Vein endothelial cell (primary cell): ENCODE data around the gene DHRS4. TPM values are rescaled to one million over a fixed set of nuclear protein-coding genes. Genes with fewer than 3 reads are reported as not detected.

Experiments used
- total RNA-seq: library from RNA; depleted of rRNA; stranded (reverse); fragments of >200 nt; gene quantifications from 2 replicates; pipeline ENCODE4 v1.2.3, GENCODE V29; 2012

Gene DHRS4
- 31.7 and 35.9 TPM in 2 replicates for total RNA-seq

DNA sequence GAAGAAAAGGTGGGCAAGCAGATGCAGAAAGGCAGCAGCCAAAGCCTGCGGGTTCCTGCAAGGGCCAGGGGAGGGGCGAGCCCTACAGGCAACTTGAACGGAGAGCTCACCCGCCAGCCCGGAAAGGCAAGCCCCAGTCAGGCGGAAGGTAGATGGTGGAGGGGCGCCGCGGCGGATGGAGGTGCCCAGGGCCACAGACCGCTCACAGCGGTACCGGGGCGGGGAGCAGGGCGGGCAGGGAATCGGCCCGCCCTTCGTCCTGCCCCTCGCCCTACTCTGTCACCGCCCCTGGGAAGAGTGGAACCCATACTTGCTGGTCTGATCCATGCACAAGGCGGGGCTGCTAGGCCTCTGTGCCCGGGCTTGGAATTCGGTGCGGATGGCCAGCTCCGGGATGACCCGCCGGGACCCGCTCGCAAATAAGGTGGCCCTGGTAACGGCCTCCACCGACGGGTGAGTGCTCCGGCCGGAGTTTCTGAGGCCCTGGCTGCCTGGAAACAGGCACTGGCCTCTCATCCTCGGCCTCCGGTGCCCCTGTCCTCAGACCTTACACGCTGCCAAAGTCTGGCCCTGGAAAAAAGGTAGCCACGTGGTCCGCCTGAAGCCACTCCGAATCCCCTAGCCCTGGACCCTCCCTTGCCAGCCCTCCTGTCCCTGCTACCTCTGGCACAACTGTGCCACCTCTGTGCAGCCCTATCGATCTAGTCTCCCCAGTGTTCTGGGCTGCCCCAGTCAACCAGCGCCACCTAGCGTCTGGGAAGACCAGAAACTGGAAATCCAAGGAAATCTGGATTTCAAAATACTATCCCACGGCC, at the start of gene DHRS4:
Gene DHRS4 (plus strand): TSS at position 307 of the 815 bp plus-strand sequence. CDS start 19 bp downstream, at position 326.

DNA sequence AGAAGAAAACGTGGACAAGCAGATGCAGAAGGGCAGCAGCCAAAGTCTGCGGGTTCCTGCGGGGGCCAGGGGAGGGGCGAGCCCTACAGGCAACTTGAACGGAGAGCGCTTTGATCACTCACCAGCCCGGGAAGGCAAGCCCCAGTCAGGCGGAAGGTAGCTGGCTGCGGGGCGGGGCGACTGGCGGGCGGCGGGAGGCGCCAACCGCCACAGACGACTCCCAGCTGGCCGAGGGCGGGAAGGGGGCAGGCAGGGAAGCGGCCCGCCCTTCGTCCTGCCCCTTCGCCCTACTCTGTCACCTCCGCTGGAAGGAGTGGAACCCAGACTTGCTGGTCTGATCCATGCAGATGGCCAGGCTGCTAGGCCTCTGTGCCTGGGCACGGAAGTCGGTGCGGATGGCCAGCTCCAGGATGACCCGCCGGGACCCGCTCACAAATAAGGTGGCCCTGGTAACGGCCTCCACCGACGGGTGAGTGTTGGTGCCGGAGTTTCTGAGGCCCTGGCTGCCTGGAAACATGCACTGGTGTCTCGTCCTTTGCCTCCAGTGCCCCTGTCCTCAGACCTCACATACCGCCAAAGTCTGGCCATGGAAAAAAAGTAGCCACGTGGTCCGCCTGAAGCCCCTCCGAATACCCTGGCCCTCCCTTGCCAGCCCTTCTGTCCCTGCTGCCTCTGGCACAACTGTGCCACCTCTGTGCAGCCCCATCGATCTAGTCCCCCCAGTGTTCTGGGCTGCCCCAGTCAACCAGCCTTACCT, 35.2 kb downstream of the DHRS4 start, which contains the start of gene DHRS4L2:
Gene DHRS4L2 (plus strand): TSS at position 323 of the 757 bp plus-strand sequence. CDS start 19 bp downstream, at position 342.

Other genes with a start within 250 kb of the DHRS4 start
- gene DHRS4L2, start 35.2 kb downstream of the DHRS4 start, total RNA-seq = 8.6 and 10.8 TPM in 2 replicates
- gene CARMIL3, start 98.2 kb downstream of the DHRS4 start, total RNA-seq = under 0.01 TPM in 1 of 2 replicates, not detected in the other
- not detected in 2 replicates for gene CPNE6, start 117.8 kb downstream of the DHRS4 start, total RNA-seq
- 3.0 and 8.5 TPM in 2 replicates for gene PCK2, start 140.5 kb downstream of the DHRS4 start, total RNA-seq
- gene DCAF11, start 161.0 kb downstream of the DHRS4 start, total RNA-seq = 47.0 and 51.9 TPM in 2 replicates
- gene NRL, start 161.2 kb downstream of the DHRS4 start, total RNA-seq = 0.98 and 1.1 TPM in 2 replicates
- 0.65 TPM in 1 of 2 replicates, not detected in the other for gene FITM1, start 176.9 kb downstream of the DHRS4 start, total RNA-seq
- gene PSME1, start 182.4 kb downstream of the DHRS4 start, total RNA-seq = 68.6 and 101 TPM in 2 replicates
- 8.5 and 16.3 TPM in 2 replicates for gene EMC9, start 187.8 kb downstream of the DHRS4 start, total RNA-seq
- gene PSME2, start 192.8 kb downstream of the DHRS4 start, total RNA-seq = 54.7 and 62.1 TPM in 2 replicates
- 48.3 and 60.3 TPM in 2 replicates for gene RNF31, start 193.7 kb downstream of the DHRS4 start, total RNA-seq
- gene IRF9, start 207.5 kb downstream of the DHRS4 start, total RNA-seq = 31.0 and 35.6 TPM in 2 replicates
- 1.3 and 4.1 TPM in 2 replicates for gene REC8, start 218.3 kb downstream of the DHRS4 start, total RNA-seq
- 51.3 and 58.8 TPM in 2 replicates for gene IPO4, start 235.0 kb downstream of the DHRS4 start, total RNA-seq
- 53.6 and 62.3 TPM in 2 replicates for gene TM9SF1, start 241.7 kb downstream of the DHRS4 start, total RNA-seq